Uterus (tissue), 2 donors: Measurements from ENCODE around the gene ZBTB12.

Experiments used
- CTCF ChIP-seq, 4 experiments: fragments of 200-600 bp in 2 of 4; fragments of 450-650 bp in 2 of 4; sonication (generic) in 2 of 4; IDR thresholded peaks; one replicate each; pipeline ENCODE4 v1.5.1; 2016 to 2019; ENCODE audit warnings: antibody characterized with exemption in 4 of 4, mild to moderate bottlenecking in 2 of 4, moderate library complexity in 1 of 4
- POLR2A ChIP-seq, 2 donors: fragments of 450-650 bp; IDR thresholded peaks; one replicate each; pipeline ENCODE4 v1.6.1; 2016; ENCODE audit warnings: antibody characterized with exemption in 2 of 2, mild to moderate bottlenecking in 1 of 2, moderate library complexity in 1 of 2

GRCh38 chr6:31946370-31946885 is 44.5 kb upstream of the ZBTB12 start:
- no peak for TF ChIP-seq CTCF (IDR thresholded peaks at IDR 0.05)
- TF ChIP-seq POLR2A (IDR thresholded peaks at IDR 0.05) = no peak
